HEK293 (cell line): Measurements from ENCODE around the gene GALNT6.
A peak's percentile ranks its signal among the peaks of the same experiment; 100 is the strongest.

Source experiments
- CTCF ChIA-PET: fragments of 350-600 bp; formaldehyde crosslinking; extraction: SDS; loops from one replicate; lab custom pipeline; 2021; ENCODE audit warnings: antibody characterized with exemption; lab: Yijun Ruan, JAX
- POLR2A ChIA-PET: fragments of 300-600 bp; formaldehyde crosslinking; extraction: SDS; loops from one replicate; lab custom pipeline; 2020; ENCODE audit warnings: antibody characterized with exemption, inconsistent platforms; lab: Yijun Ruan, JAX
- H3K27ac ChIP-seq: fragments of 200-500 bp; sonication (Bioruptor generic); 2 replicates; pipeline ENCODE4 v1.5.1; 2014; ENCODE audit warnings: low read depth, low read length, control low read depth, inconsistent platforms; ENCODE audit errors: extremely low read depth
- H3K36me3 ChIP-seq, 2 experiments: fragments of 200-500 bp in 1 of 2; sonication (Bioruptor generic) in 1 of 2; 1 replicate in 1 of 2; 2 replicates in 1 of 2; pipeline ENCODE4 v1.5.1; 2014 to 2017; ENCODE audit warnings: inconsistent platforms in 2 of 2, low read length in 2 of 2; ENCODE audit not compliant: control insufficient read depth in 2 of 2, insufficient read depth in 1 of 2
- H3K4me1 ChIP-seq: fragments of 200-500 bp; sonication (Bioruptor generic); 2 replicates; pipeline ENCODE4 v1.5.1; 2014; ENCODE audit warnings: mild to moderate bottlenecking, low read length, inconsistent platforms; ENCODE audit not compliant: control insufficient read depth, insufficient read depth
- H3K4me3 ChIP-seq: 2 replicates; pipeline ENCODE4 v1.5.1; 2011; ENCODE audit warnings: low read depth, mild to moderate bottlenecking, control low read depth, low read length, moderate library complexity
- H3K9me3 ChIP-seq: fragments of 200-500 bp; sonication (Bioruptor generic); 2 replicates; pipeline ENCODE4 v1.5.1; 2014; ENCODE audit warnings: low read depth, low read length, inconsistent platforms; ENCODE audit not compliant: control insufficient read depth, insufficient read depth
- IKZF3 ChIP-seq: fragments of 450-650 bp; IDR thresholded peaks from 2 replicates; pipeline ENCODE4 v1.5.0; 2018; ENCODE audit warnings: missing biosample characterization, mild to moderate bottlenecking, missing genetic modification characterization, moderate library complexity
- KLF10 ChIP-seq: fragments of 450-650 bp; IDR thresholded peaks from 2 replicates; pipeline ENCODE4 v1.5.1; 2018; ENCODE audit warnings: missing biosample characterization, mild to moderate bottlenecking, missing genetic modification characterization
- OSR2 ChIP-seq: fragments of 450-650 bp; formaldehyde crosslinking; IDR thresholded peaks from 2 replicates; pipeline ENCODE4 v1.5.1; 2016; ENCODE audit warnings: missing biosample characterization, missing genetic modification characterization
- ZBTB17 ChIP-seq: fragments of 450-650 bp; formaldehyde crosslinking; IDR thresholded peaks from 2 replicates; pipeline ENCODE4 v1.5.1; 2016; ENCODE audit warnings: missing biosample characterization, missing genetic modification characterization
- ZBTB8A ChIP-seq: fragments of 450-650 bp; formaldehyde crosslinking; IDR thresholded peaks from 2 replicates; pipeline ENCODE4 v1.5.1; 2016; ENCODE audit warnings: missing biosample characterization, missing genetic modification characterization
- ZNF169 ChIP-seq: fragments of 450-650 bp; formaldehyde crosslinking; IDR thresholded peaks from 2 replicates; pipeline ENCODE4 v1.5.1; 2016; ENCODE audit warnings: missing biosample characterization, missing genetic modification characterization
- ZNF175 ChIP-seq: fragments of 450-650 bp; formaldehyde crosslinking; IDR thresholded peaks from 2 replicates; pipeline ENCODE4 v1.5.1; 2016; ENCODE audit warnings: missing biosample characterization, missing genetic modification characterization
- ZNF24 ChIP-seq: fragments of 450-650 bp; formaldehyde crosslinking; IDR thresholded peaks from 2 replicates; pipeline ENCODE4 v1.5.1; 2016; ENCODE audit warnings: missing biosample characterization, missing genetic modification characterization
- ZNF26 ChIP-seq: fragments of 450-650 bp; formaldehyde crosslinking; IDR thresholded peaks from 2 replicates; pipeline ENCODE4 v1.5.1; 2016; ENCODE audit warnings: missing biosample characterization, missing genetic modification characterization
- ZNF350 ChIP-seq: fragments of 450-650 bp; formaldehyde crosslinking; IDR thresholded peaks from 2 replicates; pipeline ENCODE4 v1.5.0; 2017; ENCODE audit warnings: missing biosample characterization, mild to moderate bottlenecking, missing genetic modification characterization
- ZNF426 ChIP-seq: fragments of 450-650 bp; formaldehyde crosslinking; IDR thresholded peaks from 2 replicates; pipeline ENCODE4 v1.5.1; 2017; ENCODE audit warnings: missing biosample characterization, missing genetic modification characterization, mild to moderate bottlenecking, inconsistent platforms, moderate library complexity
- ZNF501 ChIP-seq: fragments of 450-650 bp; formaldehyde crosslinking; IDR thresholded peaks from 2 replicates; pipeline ENCODE4 v1.5.1; 2016; ENCODE audit warnings: missing biosample characterization, missing genetic modification characterization
- ZNF610 ChIP-seq: fragments of 450-650 bp; formaldehyde crosslinking; IDR thresholded peaks from 2 replicates; pipeline ENCODE4 v1.5.1; 2016; ENCODE audit warnings: missing biosample characterization, missing genetic modification characterization, borderline replicate concordance
- ZNF692 ChIP-seq: fragments of 450-650 bp; formaldehyde crosslinking; IDR thresholded peaks from 2 replicates; pipeline ENCODE4 v1.5.1; 2016; ENCODE audit warnings: missing biosample characterization, missing genetic modification characterization
- TF ChIP-seq, protein P1 (sequence below): fragments of 450-650 bp; formaldehyde crosslinking; IDR thresholded peaks from 2 replicates; pipeline ENCODE4 v1.5.1; 2017; ENCODE audit warnings: missing biosample characterization, missing genetic modification characterization
- TF ChIP-seq, protein P2 (sequence below): fragments of 450-650 bp; formaldehyde crosslinking; IDR thresholded peaks from 2 replicates; pipeline ENCODE4 v1.5.1; 2016; ENCODE audit warnings: missing biosample characterization, missing genetic modification characterization
- TF ChIP-seq, protein P3 (sequence below): fragments of 450-650 bp; formaldehyde crosslinking; IDR thresholded peaks from 2 replicates; pipeline ENCODE4 v1.5.1; 2016; ENCODE audit warnings: missing biosample characterization, missing genetic modification characterization
- TF ChIP-seq, protein P4 (sequence below): fragments of 450-650 bp; formaldehyde crosslinking; IDR thresholded peaks from 2 replicates; pipeline ENCODE4 v1.5.1; 2016; ENCODE audit warnings: missing biosample characterization, missing genetic modification characterization

The GALNT6 gene

GRCh38 chr12:51428256-51428655 lies 37.0 kb upstream of the GALNT6 start:
- TF ChIP-seq ZNF169: no peak
- TF ChIP-seq, protein P1, sequence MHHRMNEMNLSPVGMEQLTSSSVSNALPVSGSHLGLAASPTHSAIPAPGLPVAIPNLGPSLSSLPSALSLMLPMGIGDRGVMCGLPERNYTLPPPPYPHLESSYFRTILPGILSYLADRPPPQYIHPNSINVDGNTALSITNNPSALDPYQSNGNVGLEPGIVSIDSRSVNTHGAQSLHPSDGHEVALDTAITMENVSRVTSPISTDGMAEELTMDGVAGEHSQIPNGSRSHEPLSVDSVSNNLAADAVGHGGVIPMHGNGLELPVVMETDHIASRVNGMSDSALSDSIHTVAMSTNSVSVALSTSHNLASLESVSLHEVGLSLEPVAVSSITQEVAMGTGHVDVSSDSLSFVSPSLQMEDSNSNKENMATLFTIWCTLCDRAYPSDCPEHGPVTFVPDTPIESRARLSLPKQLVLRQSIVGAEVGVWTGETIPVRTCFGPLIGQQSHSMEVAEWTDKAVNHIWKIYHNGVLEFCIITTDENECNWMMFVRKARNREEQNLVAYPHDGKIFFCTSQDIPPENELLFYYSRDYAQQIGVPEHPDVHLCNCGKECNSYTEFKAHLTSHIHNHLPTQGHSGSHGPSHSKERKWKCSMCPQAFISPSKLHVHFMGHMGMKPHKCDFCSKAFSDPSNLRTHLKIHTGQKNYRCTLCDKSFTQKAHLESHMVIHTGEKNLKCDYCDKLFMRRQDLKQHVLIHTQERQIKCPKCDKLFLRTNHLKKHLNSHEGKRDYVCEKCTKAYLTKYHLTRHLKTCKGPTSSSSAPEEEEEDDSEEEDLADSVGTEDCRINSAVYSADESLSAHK: no peak
- TF ChIP-seq, protein P2, sequence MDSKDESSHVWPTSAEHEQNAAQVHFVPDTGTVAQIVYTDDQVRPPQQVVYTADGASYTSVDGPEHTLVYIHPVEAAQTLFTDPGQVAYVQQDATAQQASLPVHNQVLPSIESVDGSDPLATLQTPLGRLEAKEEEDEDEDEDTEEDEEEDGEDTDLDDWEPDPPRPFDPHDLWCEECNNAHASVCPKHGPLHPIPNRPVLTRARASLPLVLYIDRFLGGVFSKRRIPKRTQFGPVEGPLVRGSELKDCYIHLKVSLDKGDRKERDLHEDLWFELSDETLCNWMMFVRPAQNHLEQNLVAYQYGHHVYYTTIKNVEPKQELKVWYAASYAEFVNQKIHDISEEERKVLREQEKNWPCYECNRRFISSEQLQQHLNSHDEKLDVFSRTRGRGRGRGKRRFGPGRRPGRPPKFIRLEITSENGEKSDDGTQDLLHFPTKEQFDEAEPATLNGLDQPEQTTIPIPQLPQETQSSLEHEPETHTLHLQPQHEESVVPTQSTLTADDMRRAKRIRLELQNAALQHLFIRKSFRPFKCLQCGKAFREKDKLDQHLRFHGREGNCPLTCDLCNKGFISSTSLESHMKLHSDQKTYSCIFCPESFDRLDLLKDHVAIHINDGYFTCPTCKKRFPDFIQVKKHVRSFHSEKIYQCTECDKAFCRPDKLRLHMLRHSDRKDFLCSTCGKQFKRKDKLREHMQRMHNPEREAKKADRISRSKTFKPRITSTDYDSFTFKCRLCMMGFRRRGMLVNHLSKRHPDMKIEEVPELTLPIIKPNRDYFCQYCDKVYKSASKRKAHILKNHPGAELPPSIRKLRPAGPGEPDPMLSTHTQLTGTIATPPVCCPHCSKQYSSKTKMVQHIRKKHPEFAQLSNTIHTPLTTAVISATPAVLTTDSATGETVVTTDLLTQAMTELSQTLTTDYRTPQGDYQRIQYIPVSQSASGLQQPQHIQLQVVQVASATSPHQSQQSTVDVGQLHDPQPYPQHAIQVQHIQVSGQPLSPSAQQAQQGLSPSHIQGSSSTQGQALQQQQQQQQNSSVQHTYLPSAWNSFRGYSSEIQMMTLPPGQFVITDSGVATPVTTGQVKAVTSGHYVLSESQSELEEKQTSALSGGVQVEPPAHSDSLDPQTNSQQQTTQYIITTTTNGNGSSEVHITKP (tag by site-specific recombination): no peak
- TF ChIP-seq, protein P3, sequence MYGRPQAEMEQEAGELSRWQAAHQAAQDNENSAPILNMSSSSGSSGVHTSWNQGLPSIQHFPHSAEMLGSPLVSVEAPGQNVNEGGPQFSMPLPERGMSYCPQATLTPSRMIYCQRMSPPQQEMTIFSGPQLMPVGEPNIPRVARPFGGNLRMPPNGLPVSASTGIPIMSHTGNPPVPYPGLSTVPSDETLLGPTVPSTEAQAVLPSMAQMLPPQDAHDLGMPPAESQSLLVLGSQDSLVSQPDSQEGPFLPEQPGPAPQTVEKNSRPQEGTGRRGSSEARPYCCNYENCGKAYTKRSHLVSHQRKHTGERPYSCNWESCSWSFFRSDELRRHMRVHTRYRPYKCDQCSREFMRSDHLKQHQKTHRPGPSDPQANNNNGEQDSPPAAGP: no peak
- no peak for TF ChIP-seq ZNF426 (tag by site-specific recombination)
- TF ChIP-seq ZNF26 (tag by site-specific recombination): no peak
- TF ChIP-seq ZBTB8A (tag by site-specific recombination): no peak
- no peak for TF ChIP-seq KLF10 (tag by site-specific recombination)
- no peak for TF ChIP-seq ZNF350 (tag by site-specific recombination)
- no peak for TF ChIP-seq ZNF501 (tag by site-specific recombination)
- TF ChIP-seq ZNF175 (tag by site-specific recombination): no peak
- TF ChIP-seq, all 188 proteins: peak for 0
- ChIA-PET POLR2A (no interaction called here), CTCF (interaction anchor here (1.2 to 1.5 kb wide), 3 partner anchors 8 to 385 kb away, joined by 4 to 7 read pairs (median 5); no protein-coding TSS in a partner anchor)
- Histone ChIP-seq H3K9me3 (no peaks in the 10 kb centered on the region), H3K27ac (no peak overlapping the region), H3K4me3 (no peak overlapping the region), H3K36me3 (no peaks in the 10 kb centered on the region), H3K4me1 (peaks cover 4% of the 10 kb centered on the region)

- Histone ChIP-seq H3K9me3 (no peaks in the 10 kb centered on the region), H3K4me1 (peaks cover 4% of the 10 kb centered on the region), H3K27ac (no peak within 1 kb of the TSS), H3K36me3 (no peaks in the 10 kb centered on the region), H3K4me3 (peak within 1 kb of the TSS; percentile 73)
- CTCF ChIA-PET: interaction anchor here (0.8 to 1.6 kb wide), 10 partner anchors 15 to 399 kb away, joined by 3 to 17 read pairs (median 4); no protein-coding TSS in a partner anchor
- POLR2A ChIA-PET: no interaction called here
- TF ChIP-seq, protein P3: peak; percentile 74
- TF ChIP-seq OSR2: peak; percentile 73
- peak; percentile 27; the same call in 1 of the 2 replicates for TF ChIP-seq ZNF692 (tag by site-specific recombination)
- TF ChIP-seq IKZF3 (tag by site-specific recombination): 0 out of 2 replicates have a peak, but pooled peaks have one; percentile 18
- TF ChIP-seq, protein P4, sequence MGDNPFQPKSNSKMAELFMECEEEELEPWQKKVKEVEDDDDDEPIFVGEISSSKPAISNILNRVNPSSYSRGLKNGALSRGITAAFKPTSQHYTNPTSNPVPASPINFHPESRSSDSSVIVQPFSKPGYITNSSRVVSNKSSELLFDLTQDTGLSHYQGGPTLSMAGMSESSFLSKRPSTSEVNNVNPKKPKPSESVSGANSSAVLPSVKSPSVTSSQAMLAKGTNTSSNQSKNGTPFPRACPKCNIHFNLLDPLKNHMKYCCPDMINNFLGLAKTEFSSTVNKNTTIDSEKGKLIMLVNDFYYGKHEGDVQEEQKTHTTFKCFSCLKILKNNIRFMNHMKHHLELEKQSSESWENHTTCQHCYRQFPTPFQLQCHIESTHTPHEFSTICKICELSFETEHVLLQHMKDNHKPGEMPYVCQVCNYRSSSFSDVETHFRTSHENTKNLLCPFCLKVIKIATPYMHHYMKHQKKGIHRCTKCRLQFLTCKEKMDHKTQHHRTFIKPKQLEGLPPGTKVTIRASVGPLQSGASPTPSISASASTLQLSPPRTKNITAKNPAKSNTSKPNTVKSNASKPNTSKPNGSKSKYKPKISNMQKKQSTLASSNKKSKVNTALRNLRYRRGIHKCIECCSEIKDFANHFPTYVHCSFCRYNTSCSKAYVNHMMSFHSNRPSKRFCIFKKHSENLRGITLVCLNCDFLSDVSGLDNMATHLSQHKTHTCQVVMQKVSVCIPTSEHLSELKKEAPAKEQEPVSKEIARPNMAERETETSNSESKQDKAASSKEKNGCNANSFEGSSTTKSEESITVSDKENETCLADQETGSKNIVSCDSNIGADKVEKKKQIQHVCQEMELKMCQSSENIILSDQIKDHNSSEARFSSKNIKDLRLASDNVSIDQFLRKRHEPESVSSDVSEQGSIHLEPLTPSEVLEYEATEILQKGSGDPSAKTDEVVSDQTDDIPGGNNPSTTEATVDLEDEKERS (tag by site-specific recombination): no peak
- peak; percentile 84 for TF ChIP-seq ZBTB17 (tag by site-specific recombination)
- TF ChIP-seq ZNF24: peak; percentile 59; the same call in 1 of the 2 replicates
- 0 out of 2 replicates have a peak, but pooled peaks have one; percentile 54 for TF ChIP-seq ZNF610 (tag by site-specific recombination)
Observed at GRCh38 chr12:51424662-51425539, 33.7 kb upstream of the GALNT6 start, which contains the start of gene SLC4A8. SLC4A8 (plus strand) TSS chr12:51424831; CDS start chr12:51424988, 157 bp downstream.
